ENCODE results near the gene SNAP29. TPM values are rescaled to one million over a fixed set of nuclear protein-coding genes. Genes with fewer than 3 reads are reported as not detected.
A peak's percentile ranks its signal among the peaks of the same experiment; 100 is the strongest.

The SNAP29 gene
- polyA plus RNA-seq, 1 experiment, result 34.6 TPM

DNA sequence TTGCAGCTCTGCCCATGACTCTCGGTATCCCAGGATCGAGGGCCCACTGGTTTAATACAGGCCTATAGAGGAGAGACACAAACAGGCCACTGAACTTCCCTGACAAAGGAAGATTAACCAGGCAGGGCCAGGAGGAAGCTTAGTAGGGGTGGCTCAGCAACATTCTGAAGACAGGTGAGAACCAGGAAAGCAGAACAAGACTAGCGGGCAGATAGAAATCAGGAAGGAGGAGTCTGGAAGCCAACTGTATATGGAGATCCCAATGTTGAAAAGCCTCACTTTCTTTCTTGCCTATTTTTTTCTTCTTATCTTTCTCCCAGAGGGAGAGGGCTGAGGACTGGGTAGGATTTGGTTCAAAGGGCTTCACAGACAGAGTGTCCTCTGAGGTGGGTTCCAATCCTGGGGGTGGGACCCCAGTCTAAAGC is 5.6 kb upstream of the SNAP29 start:
- POLR2A ChIA-PET, result no interaction called here
- DNase-seq (ENCODE audit: low read depth), result no peak
- Histone ChIP-seq H3K36me3 (ENCODE audit: control insufficient read depth, insufficient read depth, low read length) (no peaks in the 10 kb centered on the region), H3K4me3 (ENCODE audit: low read depth, low read length) (no peak overlapping the region), H3K27me3 (ENCODE audit: control insufficient read depth, insufficient read depth, low read length) (no peaks in the 10 kb centered on the region)
- CTCF ChIA-PET, result interaction anchor here (1.3 to 1.6 kb wide), 2 partner anchors 8 to 32 kb away, joined by 3 read pairs; no protein-coding TSS in a partner anchor
- TF ChIP-seq, protein P1, sequence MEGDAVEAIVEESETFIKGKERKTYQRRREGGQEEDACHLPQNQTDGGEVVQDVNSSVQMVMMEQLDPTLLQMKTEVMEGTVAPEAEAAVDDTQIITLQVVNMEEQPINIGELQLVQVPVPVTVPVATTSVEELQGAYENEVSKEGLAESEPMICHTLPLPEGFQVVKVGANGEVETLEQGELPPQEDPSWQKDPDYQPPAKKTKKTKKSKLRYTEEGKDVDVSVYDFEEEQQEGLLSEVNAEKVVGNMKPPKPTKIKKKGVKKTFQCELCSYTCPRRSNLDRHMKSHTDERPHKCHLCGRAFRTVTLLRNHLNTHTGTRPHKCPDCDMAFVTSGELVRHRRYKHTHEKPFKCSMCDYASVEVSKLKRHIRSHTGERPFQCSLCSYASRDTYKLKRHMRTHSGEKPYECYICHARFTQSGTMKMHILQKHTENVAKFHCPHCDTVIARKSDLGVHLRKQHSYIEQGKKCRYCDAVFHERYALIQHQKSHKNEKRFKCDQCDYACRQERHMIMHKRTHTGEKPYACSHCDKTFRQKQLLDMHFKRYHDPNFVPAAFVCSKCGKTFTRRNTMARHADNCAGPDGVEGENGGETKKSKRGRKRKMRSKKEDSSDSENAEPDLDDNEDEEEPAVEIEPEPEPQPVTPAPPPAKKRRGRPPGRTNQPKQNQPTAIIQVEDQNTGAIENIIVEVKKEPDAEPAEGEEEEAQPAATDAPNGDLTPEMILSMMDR (IDR thresholded peaks at IDR 0.05; ENCODE audit: insufficient read depth, low read depth, low read length), result no peak

- Histone ChIP-seq H3K36me3 (ENCODE audit: control insufficient read depth, insufficient read depth, low read length) (no peaks in the 10 kb centered on the region), H3K4me3 (ENCODE audit: low read depth, low read length) (peak overlapping the region; percentile 87), H3K27me3 (ENCODE audit: control insufficient read depth, insufficient read depth, low read length) (no peaks in the 10 kb centered on the region)
- no peak for DNase-seq (ENCODE audit: low read depth)
- TF ChIP-seq, protein P1 (IDR thresholded peaks at IDR 0.05; ENCODE audit: insufficient read depth, low read depth, low read length), result no peak
- ChIA-PET POLR2A (no interaction called here), CTCF (no interaction called here)
Measured at GRCh38 chr22:20857247-20857643, 1.6 kb upstream of the SNAP29 start.

- ChIA-PET CTCF (no interaction called here), POLR2A (no interaction called here)
- H3K4me3 ChIP-seq (ENCODE audit: low read depth, low read length), result peak overlapping the region; percentile 87
- DNase-seq (ENCODE audit: low read depth), result no peak
- TF ChIP-seq, protein P1 (IDR thresholded peaks at IDR 0.05; ENCODE audit: insufficient read depth, low read depth, low read length), result no peak
- H3K36me3 ChIP-seq (ENCODE audit: control insufficient read depth, insufficient read depth, low read length), result no peaks in the 10 kb centered on the region
- H3K27me3 ChIP-seq (ENCODE audit: control insufficient read depth, insufficient read depth, low read length), result no peaks in the 10 kb centered on the region
Measured at GRCh38 chr22:20857838-20858614, 781 bp upstream of the SNAP29 start.

DNA sequence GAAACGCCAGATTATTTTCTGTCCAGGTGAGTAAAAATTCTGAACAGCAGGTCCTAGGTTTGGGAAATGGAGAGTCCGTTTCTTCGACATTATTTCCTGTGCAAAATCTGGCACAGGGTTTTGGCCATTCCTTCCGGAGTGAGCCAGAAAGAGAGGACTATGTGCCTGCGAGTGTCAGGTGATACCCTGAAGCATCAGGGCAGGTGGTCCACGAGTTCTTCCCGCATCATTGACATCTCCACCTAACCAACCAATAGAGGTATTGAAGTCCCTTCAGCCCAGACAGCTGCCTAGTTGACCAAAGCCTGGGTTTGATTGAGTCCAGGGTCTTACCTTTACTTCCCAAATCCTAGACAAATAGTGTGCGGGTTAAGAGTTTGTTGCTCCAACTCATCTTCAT is 808 bp downstream of the SNAP29 start:
- ChIA-PET CTCF (no interaction called here), POLR2A (no interaction called here)
- no peaks in the 10 kb centered on the region for H3K27me3 ChIP-seq (ENCODE audit: control insufficient read depth, insufficient read depth, low read length)
- TF ChIP-seq, protein P1 (IDR thresholded peaks at IDR 0.05; ENCODE audit: insufficient read depth, low read depth, low read length), result no peak
- peak overlapping the region; percentile 87 for H3K4me3 ChIP-seq (ENCODE audit: low read depth, low read length)
- no peak for DNase-seq (ENCODE audit: low read depth)
- no peaks in the 10 kb centered on the region for H3K36me3 ChIP-seq (ENCODE audit: control insufficient read depth, insufficient read depth, low read length)

DNA sequence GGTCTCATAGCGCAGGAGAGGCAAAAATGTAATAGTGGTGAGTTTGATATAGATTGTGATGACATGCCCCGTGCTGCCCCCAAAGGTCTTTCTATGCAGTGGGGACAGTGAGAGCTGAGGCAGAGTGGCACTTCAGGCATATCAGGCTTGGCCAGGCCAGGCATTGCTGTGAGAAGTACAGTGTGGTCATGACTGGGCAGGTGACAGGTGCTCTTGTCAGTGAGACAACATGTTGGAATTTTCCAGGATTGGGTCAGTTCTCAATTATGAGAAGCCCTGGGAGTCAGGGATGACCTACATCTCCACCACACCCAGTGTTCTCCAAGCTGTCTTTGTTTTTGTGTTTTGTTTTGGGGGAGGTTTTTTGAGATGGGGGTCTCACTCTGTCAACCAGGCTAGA is 3.7 kb downstream of the SNAP29 start:
- DNase-seq (ENCODE audit: low read depth), result no peak
- CTCF ChIA-PET, result interaction anchor here (0.9 kb wide), 1 partner anchor 23 kb away, joined by 4 read pairs; no protein-coding TSS in a partner anchor
- no peaks in the 10 kb centered on the region for H3K36me3 ChIP-seq (ENCODE audit: control insufficient read depth, insufficient read depth, low read length)
- no peak overlapping the region for H3K4me3 ChIP-seq (ENCODE audit: low read depth, low read length)
- POLR2A ChIA-PET, result no interaction called here
- TF ChIP-seq, protein P1 (IDR thresholded peaks at IDR 0.05; ENCODE audit: insufficient read depth, low read depth, low read length), result no peak
- H3K27me3 ChIP-seq (ENCODE audit: control insufficient read depth, insufficient read depth, low read length), result no peaks in the 10 kb centered on the region

Data from BJ (cell line).